GM20000 (cell line): ENCODE data around the gene SYT17.

Source experiments
- DNase-seq: peaks from one replicate; pipeline ENCODE4 v3.0.0; 2012; ENCODE audit warnings: low spot score
- CTCF ChIP-seq: IDR thresholded peaks from 2 replicates; pipeline ENCODE4 v1.5.1; 2012; ENCODE audit warnings: mild to moderate bottlenecking, control low read depth; ENCODE audit errors: extremely low read depth, missing control alignments

Gene SYT17

GRCh38 chr16:19231881-19232280 is 63.8 kb downstream of the SYT17 start:
- TF ChIP-seq CTCF = no peak
- no peak for DNase-seq

- no peak for DNase-seq
- TF ChIP-seq CTCF = no peak
Observed at GRCh38 chr16:19232988-19233387, 64.9 kb downstream of the SYT17 start.

GRCh38 chr16:19235478-19235877 is 67.4 kb downstream of the SYT17 start:
- TF ChIP-seq CTCF = no peak
- DNase-seq = no peak

GRCh38 chr16:19235886-19236285 is 67.8 kb downstream of the SYT17 start:
- no peak for DNase-seq
- TF ChIP-seq CTCF = no peak

- TF ChIP-seq CTCF = no peak
- no peak for DNase-seq
Observed at GRCh38 chr16:19236561-19237209, 68.6 kb downstream of the SYT17 start.

GRCh38 chr16:19238406-19238805 is 70.4 kb downstream of the SYT17 start:
- no peak for TF ChIP-seq CTCF
- no peak for DNase-seq

- no peak for TF ChIP-seq CTCF
- no peak for DNase-seq
Observed at GRCh38 chr16:19239511-19240155, 71.6 kb downstream of the SYT17 start.
